HCT116 (cell line): ENCODE data around the gene ZBTB7B.

ENCODE experiments used
- CBX3 ChIP-seq: IDR thresholded peaks from 2 replicates; pipeline ENCODE4 v1.6.1; 2012; ENCODE audit warnings: low read depth
- CEBPB ChIP-seq: IDR thresholded peaks from 2 replicates; pipeline ENCODE4 v1.6.1; 2012; ENCODE audit warnings: low read depth
- EGR1 ChIP-seq: IDR thresholded peaks from 2 replicates; pipeline ENCODE4 v1.6.1; 2012; ENCODE audit warnings: low read depth
- ELF1 ChIP-seq: IDR thresholded peaks from 2 replicates; pipeline ENCODE4 v1.6.1; 2012; ENCODE audit warnings: low read depth, borderline replicate concordance
- EZH2 ChIP-seq: fragments of 200-600 bp; sonication (generic); IDR thresholded peaks from 2 replicates; pipeline ENCODE4 v1.6.1; 2017; ENCODE audit warnings: antibody characterized with exemption, mixed run types
- EZH2phosphoT487 ChIP-seq: fragments of 200-600 bp; IDR thresholded peaks from 2 replicates; pipeline ENCODE4 v1.6.1; 2018; ENCODE audit warnings: antibody characterized with exemption, borderline replicate concordance
- POLR2A ChIP-seq: IDR thresholded peaks from 2 replicates; pipeline ENCODE4 v1.7.0; 2011; ENCODE audit warnings: borderline replicate concordance; ENCODE audit not compliant: insufficient read depth, insufficient read length; ENCODE audit errors: extremely low read depth
- POLR2AphosphoS5 ChIP-seq: IDR thresholded peaks from 2 replicates; pipeline ENCODE4 v1.6.1; 2011; ENCODE audit warnings: mild to moderate bottlenecking, low read depth, low read length, moderate library complexity
- RAD21 ChIP-seq: IDR thresholded peaks from 2 replicates; pipeline ENCODE4 v1.6.1; 2012; ENCODE audit warnings: low read depth, mild to moderate bottlenecking
- SP1 ChIP-seq: IDR thresholded peaks from 2 replicates; pipeline ENCODE4 v1.6.1; 2012; ENCODE audit warnings: low read depth
- YY1 ChIP-seq: IDR thresholded peaks from 2 replicates; pipeline ENCODE4 v1.6.1; 2011; ENCODE audit warnings: low read length, low read depth, moderate library complexity, mild to moderate bottlenecking; ENCODE audit not compliant: insufficient replicate concordance; ENCODE audit errors: extremely low read depth
- ZNF274 ChIP-seq: fragments of 200-500 bp; sonication (Bioruptor generic); IDR thresholded peaks from 2 replicates; pipeline ENCODE4 v1.6.1; 2014; ENCODE audit warnings: mild to moderate bottlenecking, low read depth, low read length, inconsistent platforms
- TF ChIP-seq, protein P1 (sequence below), 3 experiments: fragments of 200-600 bp in 1 of 3; sonication (generic) in 1 of 3; IDR thresholded peaks in 2 of 3; conservative IDR thresholded peaks in 1 of 3; 2 replicates each; pipeline ENCODE4 v1.5.1; 2012 to 2017; ENCODE audit warnings: low read depth in 2 of 3, low read length in 2 of 3, antibody characterized with exemption in 1 of 3, borderline replicate concordance in 1 of 3, control low read depth in 1 of 3, mild to moderate bottlenecking in 1 of 3, mixed read lengths in 1 of 3, mixed run types in 1 of 3, moderate library complexity in 1 of 3; ENCODE audit not compliant: insufficient read depth in 1 of 3
- TF ChIP-seq, protein P2 (sequence below): IDR thresholded peaks from 2 replicates; pipeline ENCODE4 v1.6.1; 2012

DNA sequence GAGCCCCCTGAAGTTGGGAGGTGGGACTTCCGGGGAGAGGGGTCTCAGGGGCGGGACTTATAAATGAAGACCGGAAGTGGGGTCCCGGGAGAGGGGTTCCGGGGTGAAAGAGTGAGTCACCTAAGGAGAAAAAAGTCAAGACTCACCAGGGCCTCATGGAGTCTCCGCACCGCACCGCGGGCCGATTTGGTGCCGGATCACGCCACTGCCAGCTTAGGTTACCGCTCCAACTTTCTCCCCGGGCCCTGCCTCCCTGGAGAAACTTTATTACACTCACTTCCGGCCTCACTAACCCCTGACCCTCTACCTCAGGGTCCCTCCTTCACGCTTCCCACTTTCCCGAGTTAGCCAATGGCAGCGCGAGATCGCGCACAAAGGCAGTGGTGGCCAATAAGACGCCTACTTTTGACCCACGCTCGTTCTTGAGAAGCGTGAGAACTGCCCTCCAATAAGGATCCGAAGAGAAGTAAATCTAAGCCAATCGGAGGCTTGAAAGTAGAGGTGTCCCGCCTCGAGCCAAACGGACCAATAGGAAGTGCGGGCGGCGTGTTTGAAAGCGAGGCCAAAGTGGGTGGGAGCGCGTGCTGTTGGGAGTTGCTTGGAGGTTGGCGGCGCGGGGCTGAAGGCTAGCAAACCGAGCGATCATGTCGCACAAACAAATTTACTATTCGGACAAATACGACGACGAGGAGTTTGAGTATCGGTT lies 28.3 kb upstream of the ZBTB7B start, which contains the start of gene CKS1B:
- TF ChIP-seq POLR2A (no peak), ZNF274 (no peak), CBX3 (no peak), POLR2AphosphoS5 (no peak), EZH2phosphoT487 (no peak), EZH2 (no peak), RAD21 (no peak), ELF1 (no peak), YY1 (no peak), CEBPB (no peak), SP1 (no peak), EGR1 (no peak)
- TF ChIP-seq, protein P1, sequence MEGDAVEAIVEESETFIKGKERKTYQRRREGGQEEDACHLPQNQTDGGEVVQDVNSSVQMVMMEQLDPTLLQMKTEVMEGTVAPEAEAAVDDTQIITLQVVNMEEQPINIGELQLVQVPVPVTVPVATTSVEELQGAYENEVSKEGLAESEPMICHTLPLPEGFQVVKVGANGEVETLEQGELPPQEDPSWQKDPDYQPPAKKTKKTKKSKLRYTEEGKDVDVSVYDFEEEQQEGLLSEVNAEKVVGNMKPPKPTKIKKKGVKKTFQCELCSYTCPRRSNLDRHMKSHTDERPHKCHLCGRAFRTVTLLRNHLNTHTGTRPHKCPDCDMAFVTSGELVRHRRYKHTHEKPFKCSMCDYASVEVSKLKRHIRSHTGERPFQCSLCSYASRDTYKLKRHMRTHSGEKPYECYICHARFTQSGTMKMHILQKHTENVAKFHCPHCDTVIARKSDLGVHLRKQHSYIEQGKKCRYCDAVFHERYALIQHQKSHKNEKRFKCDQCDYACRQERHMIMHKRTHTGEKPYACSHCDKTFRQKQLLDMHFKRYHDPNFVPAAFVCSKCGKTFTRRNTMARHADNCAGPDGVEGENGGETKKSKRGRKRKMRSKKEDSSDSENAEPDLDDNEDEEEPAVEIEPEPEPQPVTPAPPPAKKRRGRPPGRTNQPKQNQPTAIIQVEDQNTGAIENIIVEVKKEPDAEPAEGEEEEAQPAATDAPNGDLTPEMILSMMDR (IDR thresholded peaks at IDR 0.05 in 2 of 3, conservative IDR thresholded peaks at IDR 0.05 in 1 of 3; ENCODE audit: borderline replicate concordance in 1 of 3, insufficient read depth in 1 of 3, low read depth in 2 of 3, low read length in 2 of 3): no peak
- TF ChIP-seq, protein P2, sequence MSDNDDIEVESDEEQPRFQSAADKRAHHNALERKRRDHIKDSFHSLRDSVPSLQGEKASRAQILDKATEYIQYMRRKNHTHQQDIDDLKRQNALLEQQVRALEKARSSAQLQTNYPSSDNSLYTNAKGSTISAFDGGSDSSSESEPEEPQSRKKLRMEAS: no peak
